GM19324 (cell line): ENCODE data around the gene ABCG2.
"Not testable (repeated sequence)": the region's sequence is repeated elsewhere in the genome, so short reads cannot be mapped to it uniquely, and the experiment has no call there.

ENCODE experiments used
- ATAC-seq: cut with Tn5 transposase; IDR thresholded peaks from one replicate; pipeline ENCODE4 v1.9.1; 2021; ENCODE audit warnings: mild to moderate bottlenecking, moderate library complexity; ENCODE audit not compliant: unreplicated experiment, low FRiP score

Gene ABCG2

GRCh38 chr4:88119943-88120342 lies 38.5 kb downstream of the ABCG2 start:
- ATAC-seq = no peak

- no peak for ATAC-seq
Observed at GRCh38 chr4:88115587-88115986, 42.9 kb downstream of the ABCG2 start.

GRCh38 chr4:88112856-88113255 lies 45.6 kb downstream of the ABCG2 start:
- no peak for ATAC-seq

- no peak for ATAC-seq
Observed at GRCh38 chr4:88110826-88111225, 47.6 kb downstream of the ABCG2 start.

- ATAC-seq = no peak
Observed at GRCh38 chr4:88109123-88109881, 49.1 kb downstream of the ABCG2 start.

- no peak for ATAC-seq
Observed at GRCh38 chr4:88108747-88109122, 49.7 kb downstream of the ABCG2 start.

GRCh38 chr4:88108108-88108465 lies 50.4 kb downstream of the ABCG2 start:
- not testable (repeated sequence) for ATAC-seq

- ATAC-seq = no peak
Observed at GRCh38 chr4:88107406-88108107, 50.9 kb downstream of the ABCG2 start.

- ATAC-seq = no peak
Observed at GRCh38 chr4:88106205-88106604, 52.2 kb downstream of the ABCG2 start.

GRCh38 chr4:88104902-88105610 lies 53.4 kb downstream of the ABCG2 start:
- no peak for ATAC-seq

- no peak for ATAC-seq
Observed at GRCh38 chr4:88102026-88102425, 56.4 kb downstream of the ABCG2 start.

GRCh38 chr4:88101165-88101564 lies 57.3 kb downstream of the ABCG2 start:
- ATAC-seq = no peak

GRCh38 chr4:88098993-88099752 lies 59.3 kb downstream of the ABCG2 start:
- peak; percentile 47 for ATAC-seq

- no peak for ATAC-seq
Observed at GRCh38 chr4:88097781-88098180, 60.7 kb downstream of the ABCG2 start.

GRCh38 chr4:88097301-88097700 lies 61.1 kb downstream of the ABCG2 start:
- ATAC-seq = no peak

- no peak for ATAC-seq
Observed at GRCh38 chr4:88093874-88094273, 64.6 kb downstream of the ABCG2 start.

GRCh38 chr4:88091378-88091777 lies 67.1 kb downstream of the ABCG2 start:
- ATAC-seq = no peak

- no peak for ATAC-seq
Observed at GRCh38 chr4:88090898-88091297, 67.5 kb downstream of the ABCG2 start.

GRCh38 chr4:88087004-88087403 lies 71.4 kb downstream of the ABCG2 start:
- no peak for ATAC-seq

GRCh38 chr4:88080626-88081025 lies 77.8 kb downstream of the ABCG2 start:
- no peak for ATAC-seq

GRCh38 chr4:88078579-88078978 lies 79.9 kb downstream of the ABCG2 start:
- no peak for ATAC-seq
